ENCODE results near the gene BRINP3. TPM values are rescaled to one million over a fixed set of nuclear protein-coding genes. Genes with fewer than 3 reads are reported as not detected.

The BRINP3 gene
- total RNA-seq, 4 donors from 2014 or later = 14.0 to 50.0 (median 42.7) TPM

GRCh38 chr1:190391582-190391981, 86.1 kb downstream of the BRINP3 start:
- Histone ChIP-seq H3K36me3 (no peaks in the 10 kb centered on the region), H3K9me3 (no peaks in the 10 kb centered on the region), H3K27me3 (no peaks in the 10 kb centered on the region), H3K27ac (no peak overlapping the region), H3K4me3 (no peak overlapping the region), H3K4me1 (no peaks in the 10 kb centered on the region)
- TF ChIP-seq CTCF (IDR thresholded peaks at IDR 0.05) = no peak
- no peak for TF ChIP-seq POLR2A (IDR thresholded peaks at IDR 0.05)
- DNase-seq = no peak

- Histone ChIP-seq H3K4me3 (no peak overlapping the region), H3K9me3 (no peaks in the 10 kb centered on the region), H3K4me1 (no peaks in the 10 kb centered on the region), H3K27ac (no peak overlapping the region), H3K36me3 (no peaks in the 10 kb centered on the region), H3K27me3 (no peaks in the 10 kb centered on the region)
- TF ChIP-seq CTCF (IDR thresholded peaks at IDR 0.05) = no peak
- no peak for TF ChIP-seq POLR2A (IDR thresholded peaks at IDR 0.05)
- no peak for DNase-seq
Measured at GRCh38 chr1:190377991-190378390, 99.7 kb downstream of the BRINP3 start.

GRCh38 chr1:190377294-190377693, 100.4 kb downstream of the BRINP3 start:
- no peaks in the 10 kb centered on the region for H3K9me3 ChIP-seq
- H3K4me3 ChIP-seq = no peak overlapping the region
- no peak for DNase-seq
- no peak for TF ChIP-seq POLR2A (IDR thresholded peaks at IDR 0.05)
- no peak for TF ChIP-seq CTCF (IDR thresholded peaks at IDR 0.05)
- no peaks in the 10 kb centered on the region for H3K4me1 ChIP-seq
- H3K27me3 ChIP-seq = no peaks in the 10 kb centered on the region
- H3K27ac ChIP-seq = no peak overlapping the region
- no peaks in the 10 kb centered on the region for H3K36me3 ChIP-seq

- Histone ChIP-seq H3K9me3 (no peaks in the 10 kb centered on the region), H3K4me3 (no peak overlapping the region), H3K36me3 (no peaks in the 10 kb centered on the region), H3K27ac (no peak overlapping the region), H3K27me3 (no peaks in the 10 kb centered on the region), H3K4me1 (no peaks in the 10 kb centered on the region)
- no peak for DNase-seq
- TF ChIP-seq CTCF (IDR thresholded peaks at IDR 0.05) (no peak), POLR2A (IDR thresholded peaks at IDR 0.05) (no peak)
Measured at GRCh38 chr1:190376044-190376443, 101.6 kb downstream of the BRINP3 start.

- Histone ChIP-seq H3K27ac (no peak overlapping the region), H3K9me3 (no peaks in the 10 kb centered on the region), H3K36me3 (no peaks in the 10 kb centered on the region), H3K27me3 (no peaks in the 10 kb centered on the region), H3K4me3 (no peak overlapping the region), H3K4me1 (no peaks in the 10 kb centered on the region)
- no peak for DNase-seq
- peak in 4 of 6 experiments; percentile 28 to 76 (median 70) for TF ChIP-seq CTCF (IDR thresholded peaks at IDR 0.05)
- no peak for TF ChIP-seq POLR2A (IDR thresholded peaks at IDR 0.05)
Measured at GRCh38 chr1:190373705-190374336, 103.8 kb downstream of the BRINP3 start.

- H3K9me3 ChIP-seq = no peaks in the 10 kb centered on the region
- H3K27ac ChIP-seq = no peak overlapping the region
- TF ChIP-seq POLR2A (IDR thresholded peaks at IDR 0.05) (no peak), CTCF (IDR thresholded peaks at IDR 0.05) (no peak)
- no peaks in the 10 kb centered on the region for H3K27me3 ChIP-seq
- H3K36me3 ChIP-seq = no peaks in the 10 kb centered on the region
- DNase-seq = no peak
- no peak overlapping the region for H3K4me3 ChIP-seq
- no peaks in the 10 kb centered on the region for H3K4me1 ChIP-seq
Measured at GRCh38 chr1:190367200-190367599, 110.5 kb downstream of the BRINP3 start.

All from Peyer's patch (tissue), 4 donors.